Measurements from ENCODE around the gene GABRA1.

GABRA1 gene

DNA sequence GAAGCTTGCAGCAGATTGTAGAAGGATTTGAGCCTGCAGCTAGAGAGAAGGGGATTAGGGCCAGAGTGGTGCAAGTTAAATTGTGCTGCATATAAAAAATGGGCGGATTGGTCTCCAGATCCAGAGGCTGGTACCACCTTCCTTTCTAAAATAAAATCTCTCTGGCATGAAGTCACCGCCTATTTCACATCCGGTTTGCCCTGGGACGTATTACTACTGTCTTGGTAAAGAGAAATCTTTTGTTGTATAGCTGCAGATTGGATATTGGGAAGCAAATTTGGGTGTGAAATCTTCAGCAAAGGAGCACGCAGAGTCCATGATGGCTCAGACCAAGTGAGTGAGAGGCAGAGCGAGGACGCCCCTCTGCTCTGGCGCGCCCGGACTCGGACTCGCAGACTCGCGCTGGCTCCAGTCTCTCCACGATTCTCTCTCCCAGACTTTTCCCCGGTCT is at the start of gene GABRA1:
TSS of gene GABRA1 (plus strand) at position 180 of the 451 bp plus-strand sequence. CDS start 2,691 bp downstream, outside the sequence.
- no peak for DNase-seq (ENCODE audit: extremely low read depth in 1 of 2, low read depth in 1 of 2)

DNA sequence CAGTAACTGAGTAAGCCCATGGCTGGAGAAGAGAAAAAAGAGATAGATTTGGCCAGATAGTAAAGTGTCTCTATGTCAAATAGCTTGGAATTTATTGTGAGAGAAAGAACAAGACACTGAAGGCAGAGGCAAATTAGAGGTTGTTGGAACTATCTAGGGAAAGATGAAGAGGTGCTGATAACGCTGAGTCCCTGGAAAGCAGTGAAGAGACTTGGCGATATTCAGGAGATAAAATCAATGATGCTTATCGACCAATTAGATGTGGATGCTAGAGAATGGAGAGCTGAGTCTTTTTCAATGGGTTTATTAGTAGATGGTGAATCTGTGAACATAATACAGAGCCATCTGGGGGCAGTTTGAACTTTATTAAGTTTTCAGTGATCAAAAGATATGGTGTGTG is 48.6 kb upstream of the GABRA1 start:
- DNase-seq (ENCODE audit: extremely low read depth in 1 of 2, low read depth in 1 of 2), result no peak

DNA sequence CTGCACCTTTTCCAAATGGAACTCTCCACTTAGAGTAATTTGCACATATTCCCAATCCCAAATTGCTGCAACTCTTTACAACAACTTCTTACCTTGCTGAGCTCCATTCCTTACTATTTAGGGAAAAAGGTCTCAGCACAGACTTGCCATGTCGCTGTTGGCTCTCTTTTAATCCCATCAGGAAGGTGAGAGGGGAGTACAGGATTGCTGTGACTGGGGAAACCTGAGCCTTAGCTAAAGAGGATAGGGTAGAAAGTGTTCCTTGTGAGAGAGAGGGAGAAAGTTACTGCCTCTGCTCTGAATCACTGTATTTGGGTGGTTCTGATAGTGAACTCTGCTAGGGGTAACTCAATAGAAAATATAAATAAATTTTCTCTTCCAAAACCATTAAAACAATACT is 43.7 kb upstream of the GABRA1 start:
- DNase-seq (ENCODE audit: extremely low read depth in 1 of 2, low read depth in 1 of 2), result no peak

DNA sequence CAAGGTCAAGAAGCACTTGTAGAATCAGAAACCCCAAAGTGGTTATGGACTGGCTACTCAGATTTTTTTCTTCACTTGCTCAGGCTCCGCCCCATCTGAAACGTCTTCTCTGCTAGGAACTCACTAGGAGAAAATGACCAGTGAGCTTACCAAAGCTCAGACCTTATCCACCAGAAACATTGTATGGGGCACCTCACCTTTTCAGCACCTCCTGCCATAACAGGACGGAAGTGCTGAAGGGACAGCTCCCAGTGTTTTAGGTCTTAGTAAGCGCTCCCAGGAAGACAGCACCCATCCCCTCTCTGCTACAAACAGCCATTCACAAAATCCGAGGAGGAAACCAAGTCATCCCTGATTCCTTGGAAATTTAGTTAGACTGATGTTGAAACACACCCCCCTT is 1.2 kb upstream of the GABRA1 start:
- no peak for DNase-seq (ENCODE audit: extremely low read depth in 1 of 2, low read depth in 1 of 2)

DNA sequence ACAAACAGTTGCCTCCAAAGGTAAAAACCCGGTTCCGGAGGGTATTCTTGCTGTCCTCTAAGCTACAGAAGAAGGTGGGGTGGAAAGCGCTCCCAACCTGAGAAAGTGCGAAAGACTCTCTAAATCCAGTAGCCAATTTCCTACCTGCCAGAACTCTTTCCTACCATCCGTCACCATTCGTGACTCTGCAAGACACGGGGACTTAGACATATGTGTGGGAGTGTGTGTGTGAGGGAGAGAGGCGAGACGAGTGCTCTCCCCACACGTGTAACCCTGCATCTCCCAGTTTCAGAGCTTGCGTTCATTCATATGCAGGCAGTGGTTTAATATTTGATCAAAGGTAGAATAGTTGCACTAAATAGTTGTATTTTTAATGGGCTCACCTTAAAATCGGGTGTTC is 473 bp upstream of the GABRA1 start:
- no peak for DNase-seq (ENCODE audit: extremely low read depth in 1 of 2, low read depth in 1 of 2)

DNA sequence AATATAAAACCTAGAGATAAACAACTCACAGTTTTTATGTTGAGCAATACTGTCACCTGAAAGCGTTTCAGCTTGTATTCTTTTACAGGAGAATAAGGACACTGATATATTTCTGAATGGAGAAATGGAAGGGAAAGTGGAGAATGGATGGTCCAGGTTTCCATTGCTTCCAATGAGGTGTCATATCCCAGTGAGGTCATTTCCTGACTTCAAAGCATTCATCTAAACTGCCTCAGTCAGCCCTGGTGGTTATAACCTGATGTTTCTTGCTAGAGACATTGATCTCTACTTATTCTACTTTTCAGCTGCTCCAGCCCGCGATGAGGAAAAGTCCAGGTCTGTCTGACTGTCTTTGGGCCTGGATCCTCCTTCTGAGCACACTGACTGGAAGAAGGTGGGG is 2.6 kb downstream of the GABRA1 start:
- DNase-seq (ENCODE audit: extremely low read depth in 1 of 2, low read depth in 1 of 2), result no peak

DNA sequence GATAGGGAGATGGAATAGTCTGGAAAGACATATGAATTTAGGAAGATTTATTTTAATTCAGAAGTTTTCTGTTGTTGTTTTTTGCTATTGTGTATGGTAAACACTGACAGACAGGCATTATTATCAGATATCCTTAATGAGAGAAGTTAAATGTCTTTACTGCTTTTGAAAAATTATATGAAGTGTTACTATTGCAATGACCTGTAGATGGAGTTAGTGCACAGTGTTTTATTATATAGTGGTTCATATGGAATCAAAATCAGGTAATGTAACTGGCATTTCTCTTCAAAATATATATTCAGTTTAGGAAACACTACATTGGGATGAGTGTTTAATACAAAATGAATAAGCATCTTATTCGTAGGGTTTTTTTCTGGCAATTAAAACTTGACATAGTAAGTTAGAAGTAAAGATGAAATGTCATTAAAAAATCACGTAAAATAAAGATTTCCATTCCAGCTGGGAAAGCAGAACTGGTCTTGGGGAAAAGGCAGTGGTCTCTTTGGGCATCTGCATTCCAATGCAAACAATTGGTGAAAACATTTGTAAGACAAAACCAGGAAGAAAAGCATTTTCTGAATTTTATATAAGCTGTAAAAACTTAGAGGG is 3.9 kb downstream of the GABRA1 start:
- no peak for DNase-seq (ENCODE audit: extremely low read depth in 1 of 2, low read depth in 1 of 2)

DNA sequence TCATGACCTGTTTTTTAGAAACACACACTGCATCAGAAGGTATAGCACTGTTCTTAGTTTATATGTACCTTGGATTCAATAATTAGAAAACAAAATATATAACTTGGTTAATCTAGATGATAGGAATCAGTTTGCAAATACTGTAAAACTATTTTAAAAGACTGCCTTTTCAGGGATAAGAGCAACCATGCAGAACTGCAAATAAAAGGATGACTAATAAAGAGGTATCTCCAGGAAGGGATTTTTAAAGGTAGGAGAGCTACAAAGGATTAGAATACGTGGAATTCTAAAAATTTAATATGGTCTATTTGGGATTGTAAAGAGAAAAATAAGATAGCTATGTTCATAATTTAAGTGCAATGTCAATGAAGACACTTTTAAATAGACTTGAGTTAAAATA is 9.4 kb downstream of the GABRA1 start:
- no peak for DNase-seq (ENCODE audit: extremely low read depth in 1 of 2, low read depth in 1 of 2)

DNA sequence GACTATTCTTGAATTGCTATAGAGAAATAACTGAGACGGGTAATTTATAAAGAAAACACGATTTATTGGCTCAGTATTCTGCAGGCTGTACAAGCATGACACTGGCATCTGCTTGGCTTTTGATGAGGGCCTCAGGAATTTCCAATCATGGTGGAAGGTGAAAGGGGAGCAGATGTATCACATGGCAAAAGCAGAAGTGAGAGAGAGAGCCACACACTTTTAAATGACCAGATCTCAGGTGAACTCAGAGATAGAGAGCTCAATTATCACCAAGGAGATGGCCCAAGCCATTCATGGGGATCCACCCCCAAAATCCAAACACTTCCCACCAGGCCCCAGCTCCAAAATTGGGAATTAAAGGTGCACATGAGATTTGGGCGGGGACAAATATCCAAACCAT is 15.3 kb downstream of the GABRA1 start:
- DNase-seq (ENCODE audit: extremely low read depth in 1 of 2, low read depth in 1 of 2), result no peak

DNA sequence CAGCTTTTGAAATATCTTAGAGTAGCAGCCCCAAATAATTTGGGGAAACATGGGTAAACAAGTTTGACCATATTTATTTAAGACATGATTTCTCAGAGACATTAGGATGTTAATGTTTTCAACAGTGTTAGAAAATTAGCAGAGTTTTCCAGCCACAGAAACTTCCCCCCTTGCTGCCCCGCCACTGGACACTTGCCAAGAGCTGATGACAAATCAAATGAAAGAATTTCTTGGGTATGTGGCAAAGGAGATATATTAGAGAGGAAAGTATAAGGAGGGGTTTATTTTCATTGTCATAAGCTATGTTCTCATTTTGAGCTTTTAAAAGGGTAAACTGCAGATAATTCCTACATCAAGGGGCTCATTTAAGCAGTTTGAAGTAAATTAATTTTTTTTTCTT is 15.9 kb downstream of the GABRA1 start:
- no peak for DNase-seq (ENCODE audit: extremely low read depth in 1 of 2, low read depth in 1 of 2)

DNA sequence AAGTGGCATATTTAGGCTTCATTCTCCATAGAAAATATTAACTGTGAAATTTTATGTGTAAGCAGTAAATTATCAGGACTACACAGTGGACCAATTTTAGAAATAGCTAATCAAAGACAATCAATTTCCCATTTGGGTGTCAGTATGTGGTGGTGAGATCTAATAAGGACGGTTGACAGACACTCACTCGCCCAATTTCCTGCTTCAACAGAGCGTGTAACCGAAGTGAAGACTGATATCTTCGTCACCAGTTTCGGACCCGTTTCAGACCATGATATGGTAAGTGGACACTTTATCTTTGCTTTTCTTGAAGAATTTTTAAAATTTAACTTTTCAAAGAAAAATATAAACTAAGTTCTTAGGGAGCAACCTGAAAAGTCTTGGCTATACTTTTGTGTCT is 17.6 kb downstream of the GABRA1 start:
- no peak for DNase-seq (ENCODE audit: extremely low read depth in 1 of 2, low read depth in 1 of 2)

DNA sequence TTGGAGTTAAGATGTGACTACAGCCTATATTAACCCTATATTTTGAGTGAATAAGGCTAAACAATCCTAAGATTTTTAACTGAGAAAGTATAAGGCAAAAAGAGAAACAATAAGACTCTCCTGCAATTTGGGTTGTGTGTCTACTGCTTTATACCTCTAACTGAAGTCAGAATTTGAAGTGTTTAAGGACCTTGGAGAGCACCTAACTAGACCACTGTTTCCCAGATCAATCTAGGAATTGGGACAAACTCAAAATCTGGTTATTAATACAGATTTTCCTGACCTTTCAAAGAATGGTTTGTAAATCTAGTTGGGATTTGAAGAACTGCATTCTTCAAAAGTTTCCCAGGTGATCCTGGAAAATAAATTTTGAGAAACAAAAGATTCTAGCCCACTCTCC is 42.1 kb downstream of the GABRA1 start:
- no peak for DNase-seq (ENCODE audit: extremely low read depth in 1 of 2, low read depth in 1 of 2)

DNA sequence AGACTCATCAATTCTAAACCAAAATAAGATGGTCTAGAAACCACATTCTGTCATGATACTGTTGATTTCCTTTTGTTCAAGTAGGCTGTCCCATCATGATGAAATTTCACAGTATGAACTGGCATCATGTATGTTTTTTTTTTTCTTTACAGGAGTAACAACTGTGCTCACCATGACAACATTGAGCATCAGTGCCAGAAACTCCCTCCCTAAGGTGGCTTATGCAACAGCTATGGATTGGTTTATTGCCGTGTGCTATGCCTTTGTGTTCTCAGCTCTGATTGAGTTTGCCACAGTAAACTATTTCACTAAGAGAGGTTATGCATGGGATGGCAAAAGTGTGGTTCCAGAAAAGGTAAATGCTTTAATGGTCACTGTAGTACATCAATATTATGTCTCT is 47.6 kb downstream of the GABRA1 start:
- DNase-seq (ENCODE audit: extremely low read depth in 1 of 2, low read depth in 1 of 2), result no peak

DNA sequence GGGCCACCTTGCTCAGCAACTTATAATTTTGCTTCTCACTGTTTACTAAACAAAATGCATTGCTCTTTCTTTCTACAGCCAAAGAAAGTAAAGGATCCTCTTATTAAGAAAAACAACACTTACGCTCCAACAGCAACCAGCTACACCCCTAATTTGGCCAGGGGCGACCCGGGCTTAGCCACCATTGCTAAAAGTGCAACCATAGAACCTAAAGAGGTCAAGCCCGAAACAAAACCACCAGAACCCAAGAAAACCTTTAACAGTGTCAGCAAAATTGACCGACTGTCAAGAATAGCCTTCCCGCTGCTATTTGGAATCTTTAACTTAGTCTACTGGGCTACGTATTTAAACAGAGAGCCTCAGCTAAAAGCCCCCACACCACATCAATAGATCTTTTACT is 49.1 kb downstream of the GABRA1 start:
- no peak for DNase-seq (ENCODE audit: extremely low read depth in 1 of 2, low read depth in 1 of 2)

DNA sequence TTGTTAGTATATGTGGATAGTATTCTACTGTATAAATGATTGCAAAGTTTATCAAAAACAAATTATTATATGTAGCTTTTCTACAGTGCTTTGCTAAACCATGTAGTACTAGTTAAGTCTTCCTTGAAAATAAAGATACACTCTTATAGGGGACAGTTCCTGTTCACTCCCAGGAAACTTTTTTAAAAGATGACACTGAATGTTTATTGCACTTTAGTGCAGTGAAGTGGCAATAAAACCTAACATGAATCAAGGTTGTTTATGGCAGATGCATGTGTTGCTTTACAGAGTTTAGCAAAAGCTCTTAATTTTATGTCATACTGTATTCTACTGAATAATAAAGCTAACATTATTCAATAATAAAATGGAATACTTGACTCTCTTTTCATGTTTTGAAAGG is 51.7 kb downstream of the GABRA1 start:
- DNase-seq (ENCODE audit: extremely low read depth in 1 of 2, low read depth in 1 of 2), result no peak

DNA sequence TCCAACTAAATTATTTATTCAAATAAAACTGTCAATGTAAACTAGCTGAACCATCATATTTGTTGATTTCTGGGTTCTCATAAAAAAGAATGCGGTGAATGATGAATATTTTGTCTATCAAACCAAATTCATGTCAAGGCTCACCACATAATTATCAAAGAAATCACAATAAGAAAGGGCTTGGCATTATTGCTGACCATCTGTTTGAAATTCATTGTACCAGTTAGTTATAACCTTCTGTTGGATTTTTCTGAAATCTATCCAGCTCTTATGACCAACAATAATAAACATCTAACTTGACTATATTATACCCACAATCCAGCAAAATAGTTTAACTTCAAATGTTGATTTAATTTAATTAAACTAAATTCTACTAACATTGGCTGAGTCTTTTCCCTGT is 53.1 kb downstream of the GABRA1 start:
- no peak for DNase-seq (ENCODE audit: extremely low read depth in 1 of 2, low read depth in 1 of 2)

DNA sequence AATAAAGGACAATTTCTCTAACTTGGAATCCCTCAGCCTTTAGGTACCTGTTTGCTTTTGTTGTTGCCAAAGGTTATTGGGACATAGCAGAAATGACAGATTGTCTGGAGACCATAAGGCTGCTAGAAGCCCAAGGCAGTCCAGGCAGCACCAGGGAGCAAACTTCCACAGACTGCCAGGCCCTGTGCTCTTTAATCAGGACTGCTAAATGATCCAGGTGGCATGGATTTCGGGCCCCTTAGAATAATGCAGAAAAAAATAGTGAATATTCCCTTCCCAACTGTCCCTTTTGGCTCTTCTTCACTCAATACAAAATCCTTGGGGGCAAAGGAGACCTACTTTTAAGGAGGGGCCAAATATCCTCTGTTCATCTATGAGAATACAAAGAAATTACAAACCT is 73.9 kb downstream of the GABRA1 start:
- DNase-seq (ENCODE audit: extremely low read depth in 1 of 2, low read depth in 1 of 2), result no peak

DNA sequence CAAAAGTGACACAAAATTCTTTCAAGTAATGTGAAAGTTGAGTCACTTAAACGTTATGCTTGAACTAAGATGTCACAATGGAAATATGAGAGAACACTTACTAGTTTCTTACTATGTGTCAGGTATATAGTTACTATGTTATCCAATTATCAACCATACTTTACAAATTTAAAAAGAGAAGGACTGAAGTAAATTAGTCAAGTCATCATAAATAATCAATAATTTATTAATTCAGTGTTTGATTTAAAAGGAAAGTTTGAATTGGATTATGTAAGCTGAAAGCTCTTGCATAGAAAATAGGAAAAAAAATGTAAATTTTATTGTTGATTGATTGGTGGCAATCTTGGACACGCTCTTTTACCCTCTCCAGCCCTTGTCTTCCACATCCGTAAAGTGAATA is 76.3 kb downstream of the GABRA1 start:
- DNase-seq (ENCODE audit: extremely low read depth in 1 of 2, low read depth in 1 of 2), result no peak

DNA sequence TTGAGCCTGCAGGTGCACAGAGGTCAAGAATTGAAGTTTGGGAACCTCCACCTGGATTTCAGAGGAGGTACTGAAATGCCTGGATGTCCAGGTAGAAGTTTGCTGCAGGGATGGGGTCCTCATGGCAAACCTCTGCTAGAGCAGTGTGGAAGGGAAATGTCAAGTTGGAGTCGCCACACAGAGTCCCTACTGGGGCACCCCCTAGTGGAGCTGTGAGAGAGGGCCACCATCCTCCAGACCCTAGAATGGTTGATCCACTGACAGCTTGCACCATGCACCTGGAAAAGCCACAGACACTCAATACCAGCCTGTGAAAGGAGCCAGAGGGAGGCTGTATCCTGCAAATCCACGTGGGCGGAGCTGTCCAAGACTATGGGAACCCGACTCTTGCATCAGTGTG is 78.0 kb downstream of the GABRA1 start:
- no peak for DNase-seq (ENCODE audit: extremely low read depth in 1 of 2, low read depth in 1 of 2)

DNA sequence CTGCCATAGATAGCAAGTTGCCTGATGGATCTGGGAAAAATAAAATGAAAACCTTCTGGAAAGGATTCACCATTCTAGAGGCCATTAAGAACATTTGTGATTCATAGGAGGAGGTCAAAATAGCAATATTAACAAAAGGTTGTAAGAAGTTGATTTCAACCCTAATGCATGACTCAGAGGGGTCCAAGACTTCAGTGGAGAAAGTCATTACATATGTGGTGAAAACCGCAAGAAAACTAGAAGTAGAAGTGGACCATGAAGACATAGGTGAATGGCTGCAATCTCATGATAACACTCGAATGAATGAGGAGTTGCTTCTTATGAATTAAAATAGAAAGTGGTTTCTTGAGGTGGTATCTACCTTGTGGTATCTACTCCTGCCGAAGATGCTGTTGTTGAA is 86.6 kb downstream of the GABRA1 start:
- no peak for DNase-seq (ENCODE audit: extremely low read depth in 1 of 2, low read depth in 1 of 2)

DNA sequence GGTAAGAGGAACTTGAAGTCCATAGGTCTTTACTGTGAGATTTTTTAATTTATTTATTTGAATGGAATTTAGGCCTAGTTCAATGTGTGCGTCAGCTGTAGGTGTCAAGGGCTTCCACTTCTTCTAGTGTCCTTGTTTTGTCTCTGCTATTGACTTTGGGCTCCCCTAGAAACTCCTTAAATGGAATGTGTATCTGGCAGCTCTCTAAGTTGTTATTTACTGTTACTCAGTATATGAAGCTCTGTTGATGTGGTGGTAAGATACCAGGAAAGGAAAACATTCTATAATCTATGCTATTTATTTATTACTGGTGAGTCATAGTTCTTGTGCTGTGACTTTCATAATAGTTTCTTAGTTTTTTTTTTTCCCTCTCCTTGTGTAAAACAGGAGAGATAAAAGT is 97.1 kb downstream of the GABRA1 start:
- DNase-seq (ENCODE audit: extremely low read depth in 1 of 2, low read depth in 1 of 2), result no peak

DNA sequence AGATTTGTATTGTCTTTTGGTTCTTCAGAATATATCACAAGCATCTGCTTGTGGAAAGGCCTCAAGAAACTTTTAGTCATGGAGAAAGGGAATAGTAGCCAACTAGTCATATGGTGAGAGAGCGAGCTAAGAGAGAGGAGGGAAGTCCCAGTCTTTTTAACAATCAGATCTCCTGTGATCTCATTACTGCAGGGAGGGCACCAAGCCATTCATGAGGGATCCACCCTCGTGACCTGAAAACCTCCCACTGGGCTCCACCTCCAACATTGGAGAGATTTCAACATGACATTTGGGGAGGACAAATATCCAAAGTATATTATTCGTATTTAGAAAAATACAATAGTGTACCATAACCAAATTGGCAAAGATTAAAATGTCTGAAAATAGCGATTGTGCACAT is 99.0 kb downstream of the GABRA1 start:
- no peak for DNase-seq (ENCODE audit: extremely low read depth in 1 of 2, low read depth in 1 of 2)

Measured in activated CD8-positive, alpha-beta memory T cell treated with anti-CD3 and anti-CD28 coated beads for 1 hour (primary cell).